ENCODE data around the gene WHRN. TPM values are rescaled to one million over a fixed set of nuclear protein-coding genes. Genes with fewer than 3 reads are reported as not detected.

WHRN gene
- total and polyA plus RNA-seq, 2 experiments from 2014 or later, result 8.3 to 8.9 TPM

DNA sequence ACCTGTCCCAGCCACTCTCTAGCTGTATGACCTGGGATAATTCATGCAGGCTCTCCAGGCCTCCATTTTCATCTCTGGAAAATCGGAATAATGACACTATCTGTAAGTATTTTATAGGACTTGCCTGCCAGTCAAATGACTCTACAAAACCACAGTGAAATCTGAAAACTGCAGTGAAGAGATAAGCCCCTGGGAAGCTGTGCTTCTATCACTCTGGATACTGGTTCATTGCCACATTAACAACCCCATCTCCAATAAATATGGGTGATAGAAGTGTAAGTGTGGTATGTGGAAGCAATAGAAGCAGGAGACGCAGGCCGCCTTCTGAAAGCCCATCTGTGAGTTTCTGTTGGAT, 31.8 kb downstream of the WHRN start (continued):
- TF ChIP-seq, protein P1, sequence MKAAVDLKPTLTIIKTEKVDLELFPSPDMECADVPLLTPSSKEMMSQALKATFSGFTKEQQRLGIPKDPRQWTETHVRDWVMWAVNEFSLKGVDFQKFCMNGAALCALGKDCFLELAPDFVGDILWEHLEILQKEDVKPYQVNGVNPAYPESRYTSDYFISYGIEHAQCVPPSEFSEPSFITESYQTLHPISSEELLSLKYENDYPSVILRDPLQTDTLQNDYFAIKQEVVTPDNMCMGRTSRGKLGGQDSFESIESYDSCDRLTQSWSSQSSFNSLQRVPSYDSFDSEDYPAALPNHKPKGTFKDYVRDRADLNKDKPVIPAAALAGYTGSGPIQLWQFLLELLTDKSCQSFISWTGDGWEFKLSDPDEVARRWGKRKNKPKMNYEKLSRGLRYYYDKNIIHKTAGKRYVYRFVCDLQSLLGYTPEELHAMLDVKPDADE (IDR thresholded peaks at IDR 0.05), result no peak
- no peak for TF ChIP-seq REST (IDR thresholded peaks at IDR 0.05; ENCODE audit: unreplicated experiment)
- TF ChIP-seq ZNF331 (CRISPR knock-in tag; IDR thresholded peaks at IDR 0.05; ENCODE audit: low read depth), result no peak
- TF ChIP-seq EZH2phosphoT487 (IDR thresholded peaks at IDR 0.05; ENCODE audit: unreplicated experiment), result no peak
- TF ChIP-seq CREB1 (CRISPR knock-in tag; IDR thresholded peaks at IDR 0.05; ENCODE audit: low read depth), result no peak

DNA sequence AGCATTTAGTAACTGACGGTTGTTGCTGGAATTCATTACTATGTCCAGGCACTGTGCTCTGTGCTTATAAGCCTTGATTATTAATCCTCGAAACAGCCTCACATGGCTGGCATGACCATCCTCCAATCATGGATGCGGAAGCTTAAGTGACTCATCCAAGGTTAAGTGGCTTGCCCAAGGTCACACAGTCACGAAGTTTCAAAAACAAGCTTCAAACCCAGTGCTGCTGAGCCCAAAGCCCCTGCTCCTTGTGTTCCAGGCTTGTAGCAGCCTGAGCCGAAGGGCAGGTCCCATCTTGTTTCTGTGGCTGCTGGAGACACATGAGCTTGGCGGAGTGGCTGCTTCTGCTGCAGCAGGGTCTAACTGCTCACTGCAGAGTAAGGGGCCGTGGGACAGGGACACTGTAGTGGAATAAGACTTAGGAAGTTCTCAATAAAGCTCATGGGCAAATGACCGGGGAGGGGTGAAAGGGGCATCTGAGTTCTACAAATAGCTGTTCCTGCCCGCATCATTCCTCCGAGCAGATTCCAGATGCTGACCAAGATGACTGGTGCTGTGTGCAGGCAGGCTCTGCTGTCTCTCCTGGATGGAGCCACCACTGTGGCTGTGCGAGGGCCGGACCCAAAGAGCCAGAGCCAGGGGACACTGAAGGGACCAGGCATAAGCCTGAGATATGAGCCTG, 32.4 kb downstream of the WHRN start:
- H3K27me3 Mint-ChIP-seq (ENCODE audit: insufficient read depth, low read depth, poor library complexity), result peaks cover 9% of the 10 kb centered on the region
- Histone ChIP-seq H3K27ac (ENCODE audit: low read depth) (no peak overlapping the region), H3K9me2 (ENCODE audit: insufficient read depth) (no peaks in the 10 kb centered on the region), H3K79me2 (replicated peaks; ENCODE audit: insufficient read depth) (no peaks in the 10 kb centered on the region), H3K4me2 (no peak overlapping the region), H4K20me1 (replicated peaks; ENCODE audit: insufficient read depth) (no peaks in the 10 kb centered on the region), H3K4me3 (no peak overlapping the region), H3K4me1 (ENCODE audit: insufficient read depth) (no peaks in the 10 kb centered on the region), H3K27me3 (ENCODE audit: insufficient read depth) (no peaks in the 10 kb centered on the region), H3F3A (replicated peaks; ENCODE audit: low read depth) (no peaks in the 10 kb centered on the region), H3K36me3 (ENCODE audit: insufficient read depth) (no peaks in the 10 kb centered on the region), H2AFZ (no peak overlapping the region)
- TF ChIP-seq EZH2 (IDR thresholded peaks at IDR 0.05; ENCODE audit: low read depth, unreplicated experiment) (no peak), CTCF (conservative IDR thresholded peaks at IDR 0.05; ENCODE audit: low read depth in 2 of 2) (no peak), NANOG (IDR thresholded peaks at IDR 0.05; ENCODE audit: borderline replicate concordance) (no peak), POLR2AphosphoS5 (IDR thresholded peaks at IDR 0.05; ENCODE audit: low read depth) (no peak), EZH2phosphoT487 (IDR thresholded peaks at IDR 0.05; ENCODE audit: unreplicated experiment) (no peak), ZNF114 (CRISPR knock-in tag; IDR thresholded peaks at IDR 0.05) (no peak), REST (IDR thresholded peaks at IDR 0.05; ENCODE audit: unreplicated experiment) (no peak), CREB1 (CRISPR knock-in tag; IDR thresholded peaks at IDR 0.05; ENCODE audit: low read depth) (no peak), JUNB (IDR thresholded peaks at IDR 0.05; ENCODE audit: unreplicated experiment) (no peak)
- TF ChIP-seq, protein P1 (IDR thresholded peaks at IDR 0.05), result no peak
- DNase-seq (ENCODE audit: low spot score) (no peak), ATAC-seq (no peak)
- no peak overlapping the region for H3K27ac Mint-ChIP-seq
- peaks cover 3% of the 10 kb centered on the region for H3K36me3 Mint-ChIP-seq (ENCODE audit: low read depth)
- peaks cover 3% of the 10 kb centered on the region; the same call in 2 of the 3 replicates for H3K9me3 Mint-ChIP-seq
- H3K4me1 Mint-ChIP-seq, result peaks cover 11% of the 10 kb centered on the region
- H3K4me3 Mint-ChIP-seq, result no peak overlapping the region

Data from GM23338 (cell line).